Bronchial epithelial cell (primary cell): ENCODE data around the gene AGTPBP1. TPM values are rescaled to one million over a fixed set of nuclear protein-coding genes. Genes with fewer than 3 reads are reported as not detected.

Source experiments
- DNase-seq: peaks from one replicate; pipeline ENCODE4 v3.0.0-alpha.2; 2010; ENCODE audit warnings: low read depth
- FAIRE-seq: peaks from 2 replicates; lab custom pipeline; 2011; peaks lifted over from hg19 to GRCh38; lab: Jason Lieb, UNC
- H3K27me3 ChIP-seq: 2 replicates; pipeline ENCODE4 v1.5.1; 2011; ENCODE audit warnings: low read length; ENCODE audit not compliant: control insufficient read depth, insufficient read depth
- H3K36me3 ChIP-seq: 2 replicates; pipeline ENCODE4 v1.5.1; 2011; ENCODE audit warnings: low read length; ENCODE audit not compliant: control insufficient read depth, insufficient read depth
- H3K4me3 ChIP-seq: 2 replicates; pipeline ENCODE4 v1.5.1; 2011; ENCODE audit warnings: mild to moderate bottlenecking, low read depth, low read length, control low read depth
- CTCF ChIP-seq: IDR thresholded peaks from 2 replicates; pipeline ENCODE4 v1.5.1; 2011; ENCODE audit warnings: mild to moderate bottlenecking, moderate library complexity, low read length, control low read depth, inconsistent platforms; ENCODE audit not compliant: insufficient read depth, severe bottlenecking
- total RNA-seq: library from RNA; depleted of rRNA; stranded (reverse); fragments of >200 nt; gene quantifications from 2 replicates; pipeline ENCODE4 v1.2.1, GENCODE V29; 2014

The AGTPBP1 gene
- total RNA-seq, 1 donor from 2014 or later: 24.2 TPM

- FAIRE-seq (no peak), DNase-seq (no peak)
- Histone ChIP-seq H3K27me3 (no peaks in the 10 kb centered on the region), H3K4me3 (no peak overlapping the region), H3K36me3 (no peaks in the 10 kb centered on the region)
- TF ChIP-seq CTCF: no peak
Measured at GRCh38 chr9:85528607-85529006, 213.1 kb downstream of the AGTPBP1 start.

- FAIRE-seq (no peak), DNase-seq (no peak)
- peaks cover 3% of the 10 kb centered on the region for H3K27me3 ChIP-seq
- TF ChIP-seq CTCF: no peak
- H3K36me3 ChIP-seq: no peaks in the 10 kb centered on the region
- no peak overlapping the region for H3K4me3 ChIP-seq
Measured at GRCh38 chr9:85528142-85528541, 213.6 kb downstream of the AGTPBP1 start.

- no peaks in the 10 kb centered on the region for H3K36me3 ChIP-seq
- no peak for FAIRE-seq
- peaks cover 4% of the 10 kb centered on the region for H3K27me3 ChIP-seq
- no peak overlapping the region for H3K4me3 ChIP-seq
- TF ChIP-seq CTCF: no peak
- no peak for DNase-seq
Measured at GRCh38 chr9:85527331-85528020, 214.3 kb downstream of the AGTPBP1 start.

- no peak for TF ChIP-seq CTCF
- DNase-seq (no peak), FAIRE-seq (peak; percentile 62)
Measured at GRCh38 chr9:85524531-85524930, 217.2 kb downstream of the AGTPBP1 start.

GRCh38 chr9:85523202-85523601, 218.6 kb downstream of the AGTPBP1 start:
- FAIRE-seq (no peak), DNase-seq (no peak)
- no peak for TF ChIP-seq CTCF
- Histone ChIP-seq H3K36me3 (no peaks in the 10 kb centered on the region), H3K27me3 (peaks cover 6% of the 10 kb centered on the region), H3K4me3 (no peak overlapping the region)

More at GRCh38 chr9:85524531-85524930, 217.2 kb downstream of the AGTPBP1 start:
- Histone ChIP-seq H3K27me3 (peaks cover 6% of the 10 kb centered on the region), H3K4me3 (no peak overlapping the region), H3K36me3 (no peaks in the 10 kb centered on the region)

GRCh38 chr9:85522459-85523092, 219.2 kb downstream of the AGTPBP1 start:
- FAIRE-seq (no peak), DNase-seq (peak; percentile 46)
- Histone ChIP-seq H3K4me3 (peak overlapping the region; percentile 28), H3K27me3 (peaks cover 6% of the 10 kb centered on the region), H3K36me3 (no peaks in the 10 kb centered on the region)
- no peak for TF ChIP-seq CTCF
